Type B pancreatic cell (in vitro differentiated cells): Measurements from ENCODE around the gene KCNN2. TPM values are rescaled to one million over a fixed set of nuclear protein-coding genes. Genes with fewer than 3 reads are reported as not detected.

Experiments
- DNase-seq: peaks from one replicate; pipeline ENCODE4 v3.0.0; 2021; ENCODE audit warnings: mixed read lengths; ENCODE audit not compliant: unreplicated experiment; ENCODE audit errors: extremely low spot score
- H3K27ac Mint-ChIP-seq: 2 replicates; pipeline ENCODE4 v1.8.0; 2021; ENCODE audit warnings: mild to moderate bottlenecking, mixed read lengths
- H3K27me3 Mint-ChIP-seq: 2 replicates; pipeline ENCODE4 v1.8.0; 2021; ENCODE audit warnings: mixed read lengths
- H3K36me3 Mint-ChIP-seq: 2 replicates; pipeline ENCODE4 v1.8.0; 2021; ENCODE audit warnings: mixed read lengths
- H3K4me1 Mint-ChIP-seq: one replicate; pipeline ENCODE4 v1.8.0; 2021; ENCODE audit warnings: mixed read lengths; ENCODE audit not compliant: unreplicated experiment
- H3K4me3 Mint-ChIP-seq: 2 replicates; pipeline ENCODE4 v1.8.0; 2021; ENCODE audit warnings: mild to moderate bottlenecking, mixed read lengths
- H3K9me3 Mint-ChIP-seq: 2 replicates; pipeline ENCODE4 v1.8.0; 2021; ENCODE audit warnings: mixed read lengths
- total RNA-seq: library from RNA; stranded (reverse); gene quantifications from 2 replicates; pipeline ENCODE4 v1.2.1, GENCODE V29; 2021; ENCODE audit warnings: low replicate concordance
- TF ChIP-seq, protein P1 (sequence below): fragments of 200-600 bp; sonication (generic); conservative IDR thresholded peaks from 2 replicates; pipeline ENCODE4 v1.5.0; 2021; ENCODE audit warnings: antibody characterized with exemption, mild to moderate bottlenecking

Gene KCNN2
- total RNA-seq, 1 donor from 2014 or later: 12.5 TPM

- H3K36me3 Mint-ChIP-seq: no peaks in the 10 kb centered on the region
- H3K9me3 Mint-ChIP-seq: no peaks in the 10 kb centered on the region
- no peak overlapping the region for H3K27ac Mint-ChIP-seq
- no peaks in the 10 kb centered on the region for H3K4me1 Mint-ChIP-seq
- no peak overlapping the region for H3K4me3 Mint-ChIP-seq
- peaks cover 28% of the 10 kb centered on the region for H3K27me3 Mint-ChIP-seq
- TF ChIP-seq, protein P1, sequence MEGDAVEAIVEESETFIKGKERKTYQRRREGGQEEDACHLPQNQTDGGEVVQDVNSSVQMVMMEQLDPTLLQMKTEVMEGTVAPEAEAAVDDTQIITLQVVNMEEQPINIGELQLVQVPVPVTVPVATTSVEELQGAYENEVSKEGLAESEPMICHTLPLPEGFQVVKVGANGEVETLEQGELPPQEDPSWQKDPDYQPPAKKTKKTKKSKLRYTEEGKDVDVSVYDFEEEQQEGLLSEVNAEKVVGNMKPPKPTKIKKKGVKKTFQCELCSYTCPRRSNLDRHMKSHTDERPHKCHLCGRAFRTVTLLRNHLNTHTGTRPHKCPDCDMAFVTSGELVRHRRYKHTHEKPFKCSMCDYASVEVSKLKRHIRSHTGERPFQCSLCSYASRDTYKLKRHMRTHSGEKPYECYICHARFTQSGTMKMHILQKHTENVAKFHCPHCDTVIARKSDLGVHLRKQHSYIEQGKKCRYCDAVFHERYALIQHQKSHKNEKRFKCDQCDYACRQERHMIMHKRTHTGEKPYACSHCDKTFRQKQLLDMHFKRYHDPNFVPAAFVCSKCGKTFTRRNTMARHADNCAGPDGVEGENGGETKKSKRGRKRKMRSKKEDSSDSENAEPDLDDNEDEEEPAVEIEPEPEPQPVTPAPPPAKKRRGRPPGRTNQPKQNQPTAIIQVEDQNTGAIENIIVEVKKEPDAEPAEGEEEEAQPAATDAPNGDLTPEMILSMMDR: no peak
- no peak for DNase-seq
Observed at GRCh38 chr5:114355086-114355830, 6.6 kb upstream of the KCNN2 start.

- Mint-ChIP-seq H3K9me3 (no peaks in the 10 kb centered on the region), H3K36me3 (peaks cover 3% of the 10 kb centered on the region), H3K4me1 (peaks cover 4% of the 10 kb centered on the region), H3K27me3 (peaks cover 51% of the 10 kb centered on the region), H3K4me3 (no peak overlapping the region), H3K27ac (no peak overlapping the region)
- no peak for DNase-seq
- TF ChIP-seq, protein P1: peak; percentile 58
Observed at GRCh38 chr5:114358329-114358728, 3.5 kb upstream of the KCNN2 start.

DNA sequence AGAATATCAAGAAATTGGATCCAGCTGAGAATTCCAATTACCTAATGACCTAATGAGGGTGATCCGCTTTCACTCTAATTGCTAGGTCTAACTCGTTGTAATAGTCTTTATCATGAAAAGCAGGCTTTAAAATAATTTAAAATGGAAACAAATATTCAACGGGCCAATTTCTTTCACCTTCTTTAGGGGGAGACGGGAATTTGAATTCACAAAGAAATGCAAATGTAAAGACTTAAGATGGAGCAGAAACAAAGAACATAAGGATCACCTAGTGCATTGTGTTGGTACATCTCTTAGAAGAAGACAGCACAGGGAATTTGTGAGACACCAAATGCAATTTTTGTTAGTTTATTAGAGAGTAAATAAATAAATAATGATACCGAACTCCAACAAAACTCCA lies 1.5 kb upstream of the KCNN2 start:
- Mint-ChIP-seq H3K36me3 (peaks cover 3% of the 10 kb centered on the region), H3K27me3 (peaks cover 67% of the 10 kb centered on the region), H3K4me3 (peak overlapping the region; percentile 91), H3K9me3 (no peaks in the 10 kb centered on the region), H3K4me1 (peaks cover 4% of the 10 kb centered on the region), H3K27ac (peak overlapping the region; percentile 54)
- no peak for DNase-seq
- TF ChIP-seq, protein P1: no peak

DNA sequence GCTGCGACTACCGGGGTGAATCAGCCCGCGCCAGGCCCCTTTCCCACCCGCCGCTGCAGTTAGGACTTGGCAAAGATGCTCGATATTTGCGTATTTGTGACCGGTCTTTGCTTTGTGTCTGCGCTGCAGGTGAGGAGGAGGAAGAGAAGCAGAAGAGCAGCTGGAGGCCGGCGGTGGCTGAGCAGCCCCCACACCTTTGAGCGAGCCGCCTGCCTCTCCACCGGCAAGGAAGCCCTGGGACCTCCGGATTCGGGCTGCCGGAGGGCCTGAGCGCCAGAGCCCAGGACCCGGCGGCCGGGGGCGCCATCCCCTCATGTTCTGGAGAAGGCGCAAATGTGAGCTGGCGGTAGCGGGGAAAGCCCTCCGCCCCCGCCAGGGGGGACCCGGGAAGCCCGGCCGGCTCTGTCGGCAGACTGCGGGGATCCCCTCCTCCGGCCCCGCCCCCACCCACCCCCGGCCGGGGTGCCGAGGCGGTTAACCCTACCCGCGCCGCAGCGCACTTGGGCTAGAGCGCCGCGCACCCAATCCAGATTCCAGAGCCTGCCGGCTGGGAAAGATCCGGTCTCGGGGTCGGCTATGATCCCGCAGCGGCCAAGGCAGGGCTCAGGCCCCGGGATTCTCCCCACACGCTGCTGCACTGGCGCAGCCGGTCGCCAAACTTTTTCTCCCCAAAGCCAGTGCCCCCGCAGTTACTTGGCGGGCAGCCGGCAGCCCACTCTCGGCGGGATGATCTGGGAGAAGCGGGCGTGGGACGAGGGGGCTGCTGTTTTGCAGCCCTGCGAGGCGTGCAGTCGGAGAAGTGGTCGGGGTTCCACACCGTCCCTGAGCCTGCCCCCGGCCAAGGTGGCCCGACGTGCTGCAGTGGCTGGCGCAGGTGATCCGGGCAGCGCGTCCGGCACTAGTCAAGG lies 800 bp upstream of the KCNN2 start:
- Mint-ChIP-seq H3K9me3 (no peaks in the 10 kb centered on the region), H3K4me1 (peaks cover 4% of the 10 kb centered on the region), H3K27me3 (peaks cover 71% of the 10 kb centered on the region), H3K27ac (peak overlapping the region; percentile 91), H3K4me3 (peak overlapping the region; percentile 99), H3K36me3 (peaks cover 3% of the 10 kb centered on the region)
- peak; percentile 79 for DNase-seq
- TF ChIP-seq, protein P1: peak; percentile 67

GRCh38 chr5:114362197-114362976 lies 517 bp downstream of the KCNN2 start:
- H3K4me3 Mint-ChIP-seq: peak overlapping the region; percentile 99
- H3K27me3 Mint-ChIP-seq: peaks cover 67% of the 10 kb centered on the region
- no peaks in the 10 kb centered on the region for H3K9me3 Mint-ChIP-seq
- peaks cover 3% of the 10 kb centered on the region for H3K36me3 Mint-ChIP-seq
- H3K27ac Mint-ChIP-seq: peak overlapping the region; percentile 91
- H3K4me1 Mint-ChIP-seq: peaks cover 4% of the 10 kb centered on the region
- DNase-seq: no peak
- TF ChIP-seq, protein P1: peak; percentile 33
